SU-DHL-6 (cell line): ENCODE data around the gene OXLD1.

ENCODE experiments used
- EZH2phosphoT487 ChIP-seq: fragments of 200-600 bp; sonication (generic), shearing (Covaris generic); conservative IDR thresholded peaks from 2 replicates; pipeline ENCODE4 v1.6.1; 2018; ENCODE audit warnings: mild to moderate bottlenecking, antibody characterized with exemption, low read length, moderate library complexity, mixed read lengths
- TF ChIP-seq, protein P1 (sequence below): fragments of 200-600 bp; sonication (generic); IDR thresholded peaks from one replicate; pipeline ENCODE4 v1.5.1; 2017; ENCODE audit warnings: antibody characterized with exemption, mild to moderate bottlenecking, low read length, moderate library complexity; ENCODE audit not compliant: insufficient read depth, poor library complexity, severe bottlenecking

DNA sequence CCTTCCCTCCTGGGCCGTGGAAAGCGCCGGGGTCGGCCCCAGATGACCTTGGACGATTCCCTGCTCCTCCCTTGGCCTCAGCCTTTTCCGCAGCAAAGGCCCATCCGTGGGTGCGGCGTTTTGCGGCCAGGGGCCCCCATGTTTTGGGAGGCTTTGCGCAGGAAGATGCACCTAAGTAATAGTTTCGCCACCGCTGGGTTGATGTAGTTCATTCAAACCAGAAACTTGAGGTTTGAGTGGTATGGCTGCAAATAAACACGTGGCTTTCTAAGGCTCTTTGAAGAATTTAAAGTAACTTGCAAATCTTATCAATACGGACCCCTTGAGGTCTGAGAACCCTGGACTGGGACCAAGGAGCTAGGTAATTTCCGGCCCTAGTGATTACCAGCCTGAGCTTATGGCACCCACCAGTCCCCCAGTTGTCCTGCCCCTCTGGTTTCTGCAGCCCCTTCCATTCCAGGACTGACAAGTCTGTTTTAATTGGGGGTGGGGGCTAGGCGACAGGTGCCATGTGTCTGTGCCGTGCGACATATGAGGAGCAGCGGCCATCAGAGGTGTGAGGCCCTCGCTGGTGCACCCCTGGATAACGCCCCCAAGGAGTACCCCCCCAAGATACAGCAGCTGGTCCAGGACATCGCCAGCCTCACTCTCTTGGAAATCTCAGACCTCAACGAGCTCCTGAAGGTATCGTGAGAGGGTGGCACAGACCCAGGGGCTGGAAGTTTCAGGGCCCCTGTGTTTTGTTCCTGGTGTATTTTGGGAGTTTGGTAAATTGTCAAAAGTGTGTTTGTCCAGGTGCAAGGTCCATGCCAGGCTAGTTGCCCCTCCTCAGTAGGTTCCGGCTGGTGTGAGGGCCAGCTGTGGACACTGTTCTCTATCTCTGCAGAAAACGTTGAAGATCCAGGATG lies 37.6 kb upstream of the OXLD1 start:
- TF ChIP-seq, protein P1, sequence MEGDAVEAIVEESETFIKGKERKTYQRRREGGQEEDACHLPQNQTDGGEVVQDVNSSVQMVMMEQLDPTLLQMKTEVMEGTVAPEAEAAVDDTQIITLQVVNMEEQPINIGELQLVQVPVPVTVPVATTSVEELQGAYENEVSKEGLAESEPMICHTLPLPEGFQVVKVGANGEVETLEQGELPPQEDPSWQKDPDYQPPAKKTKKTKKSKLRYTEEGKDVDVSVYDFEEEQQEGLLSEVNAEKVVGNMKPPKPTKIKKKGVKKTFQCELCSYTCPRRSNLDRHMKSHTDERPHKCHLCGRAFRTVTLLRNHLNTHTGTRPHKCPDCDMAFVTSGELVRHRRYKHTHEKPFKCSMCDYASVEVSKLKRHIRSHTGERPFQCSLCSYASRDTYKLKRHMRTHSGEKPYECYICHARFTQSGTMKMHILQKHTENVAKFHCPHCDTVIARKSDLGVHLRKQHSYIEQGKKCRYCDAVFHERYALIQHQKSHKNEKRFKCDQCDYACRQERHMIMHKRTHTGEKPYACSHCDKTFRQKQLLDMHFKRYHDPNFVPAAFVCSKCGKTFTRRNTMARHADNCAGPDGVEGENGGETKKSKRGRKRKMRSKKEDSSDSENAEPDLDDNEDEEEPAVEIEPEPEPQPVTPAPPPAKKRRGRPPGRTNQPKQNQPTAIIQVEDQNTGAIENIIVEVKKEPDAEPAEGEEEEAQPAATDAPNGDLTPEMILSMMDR = no peak
- no peak for TF ChIP-seq EZH2phosphoT487
